Activated T-helper 1 cell treated with anti-CD3 and anti-CD28 coated beads, Interleukin-2, amount 50 U/mL, for 16 hours (primary cell): ENCODE results near the gene MCM9.

Source experiments
- DNase-seq, 2 donors: peaks; one replicate each; pipeline ENCODE4 v3.0.0-alpha.2; 2020; ENCODE audit warnings: low read depth in 1 of 2, low spot score in 1 of 2

The MCM9 gene

GRCh38 chr6:118865100-118865391 is 69.9 kb downstream of the MCM9 start:
- no peak for DNase-seq

DNA sequence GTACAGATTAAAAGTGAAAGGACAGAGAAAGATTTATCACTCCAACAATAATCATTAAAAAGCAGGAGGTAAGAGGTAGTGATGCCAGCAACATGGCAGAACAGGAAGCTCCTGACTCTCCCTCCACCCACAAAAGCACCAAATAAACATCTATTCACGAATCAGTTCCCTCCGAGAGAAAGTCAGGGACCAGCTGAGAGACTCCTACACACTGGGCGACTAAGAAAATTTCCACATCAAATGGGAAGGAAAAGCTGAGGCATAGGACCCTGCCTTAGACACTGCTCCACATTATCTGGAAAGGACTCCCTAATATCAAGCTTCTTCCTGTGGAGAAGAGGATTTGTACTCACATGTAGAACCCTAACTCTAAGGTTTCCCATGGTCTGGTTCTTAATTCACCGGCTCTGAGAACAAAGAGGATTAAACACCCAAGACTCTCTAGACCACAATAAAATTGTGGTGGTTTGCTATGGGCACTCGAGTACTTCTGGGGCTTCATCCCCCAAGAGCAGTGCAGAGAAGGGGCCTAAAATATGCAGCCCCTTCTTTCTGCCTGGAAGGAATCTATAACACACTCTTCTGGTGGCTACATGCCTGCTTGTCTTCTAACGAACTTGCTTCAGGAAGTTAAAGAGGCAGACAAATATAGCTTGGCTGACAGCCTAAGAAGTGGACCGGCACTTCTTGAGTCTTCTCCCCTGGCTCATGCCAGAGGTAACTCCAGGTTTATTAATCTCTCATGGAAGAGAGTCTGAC is 70.4 kb downstream of the MCM9 start:
- DNase-seq, result no peak

GRCh38 chr6:118862443-118862842 is 72.5 kb downstream of the MCM9 start:
- no peak for DNase-seq

DNA sequence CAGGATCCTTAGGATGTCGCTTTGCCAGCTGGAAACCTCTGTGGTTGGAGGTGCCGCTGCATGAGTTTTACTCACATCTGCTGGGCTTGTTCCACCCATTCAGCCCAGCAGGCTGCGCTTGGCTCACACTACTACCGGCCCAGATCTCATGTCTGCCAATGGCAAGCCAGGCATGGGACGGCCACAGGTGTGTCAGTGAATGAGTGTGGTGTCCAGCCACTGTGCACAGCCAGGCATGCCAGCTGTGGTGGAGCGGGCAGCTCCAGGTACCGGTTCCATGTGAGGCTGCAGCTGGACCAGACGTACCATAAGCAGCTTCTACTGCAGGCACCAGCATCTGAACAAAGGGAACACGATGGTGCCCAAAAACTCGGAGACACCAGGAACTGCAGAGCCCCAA is 74.1 kb downstream of the MCM9 start:
- no peak for DNase-seq

DNA sequence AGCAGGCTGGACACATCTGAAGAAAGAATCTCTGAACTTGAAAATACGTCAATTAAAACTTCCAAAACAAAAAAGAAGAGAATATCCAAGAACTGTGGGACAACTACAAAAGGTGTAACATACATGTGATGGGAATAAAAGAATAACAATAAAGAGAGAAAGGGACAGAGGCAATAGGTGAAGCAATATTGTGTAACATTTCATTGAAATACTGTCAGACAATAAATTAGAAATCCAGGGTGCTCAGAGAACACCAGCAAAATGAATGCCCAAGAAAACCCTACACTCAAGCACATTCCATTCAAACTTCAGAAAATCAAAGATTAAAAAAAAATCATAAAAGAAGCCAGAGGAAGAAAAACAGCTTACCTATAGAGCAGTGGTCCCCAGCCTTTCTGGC is 74.6 kb downstream of the MCM9 start:
- DNase-seq, result no peak

- DNase-seq, result no peak
Observed at GRCh38 chr6:118859517-118860064, 75.4 kb downstream of the MCM9 start.

- DNase-seq, result no peak
Observed at GRCh38 chr6:118856301-118856700, 78.7 kb downstream of the MCM9 start.

GRCh38 chr6:118853408-118853807 is 81.6 kb downstream of the MCM9 start:
- no peak for DNase-seq

DNA sequence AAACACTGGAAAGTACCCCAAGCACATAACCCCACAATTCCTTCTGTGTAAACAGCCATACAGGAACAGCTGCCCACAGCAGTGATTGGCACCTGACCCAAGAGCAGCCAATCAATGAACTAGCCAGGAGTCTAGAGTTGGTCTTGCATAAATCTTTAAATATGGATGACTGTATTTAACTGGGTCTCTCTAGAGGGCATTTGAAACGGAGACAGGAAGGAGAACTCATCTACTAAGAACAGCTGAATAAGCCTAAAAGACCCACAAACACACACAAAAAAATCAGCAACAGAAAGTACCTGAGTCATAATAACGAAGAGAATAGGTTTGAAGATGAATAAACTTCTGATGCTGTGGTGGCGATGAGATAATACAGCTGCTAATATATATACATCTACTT is 90.0 kb downstream of the MCM9 start:
- no peak for DNase-seq

GRCh38 chr6:118843685-118844390 is 91.1 kb downstream of the MCM9 start:
- DNase-seq, result no peak

DNA sequence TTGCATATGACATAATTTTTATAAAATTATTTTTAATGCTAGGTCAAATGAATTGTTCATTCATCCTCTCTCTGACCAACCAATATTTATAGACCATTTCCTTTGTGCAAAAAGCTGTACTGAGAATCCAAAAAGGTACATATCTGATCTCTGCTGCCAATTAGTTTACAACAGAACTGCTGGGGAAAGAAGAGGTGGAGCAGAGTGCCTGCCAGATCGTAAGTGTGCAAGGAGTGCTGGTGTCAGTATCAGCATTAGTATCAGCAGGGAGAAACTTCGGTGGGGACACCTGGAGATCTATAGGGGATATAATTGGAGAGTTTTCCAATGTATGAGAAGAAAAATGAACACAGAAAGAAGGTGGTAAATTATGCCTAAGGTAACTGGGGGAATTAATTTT is 104.3 kb downstream of the MCM9 start:
- no peak for DNase-seq

DNA sequence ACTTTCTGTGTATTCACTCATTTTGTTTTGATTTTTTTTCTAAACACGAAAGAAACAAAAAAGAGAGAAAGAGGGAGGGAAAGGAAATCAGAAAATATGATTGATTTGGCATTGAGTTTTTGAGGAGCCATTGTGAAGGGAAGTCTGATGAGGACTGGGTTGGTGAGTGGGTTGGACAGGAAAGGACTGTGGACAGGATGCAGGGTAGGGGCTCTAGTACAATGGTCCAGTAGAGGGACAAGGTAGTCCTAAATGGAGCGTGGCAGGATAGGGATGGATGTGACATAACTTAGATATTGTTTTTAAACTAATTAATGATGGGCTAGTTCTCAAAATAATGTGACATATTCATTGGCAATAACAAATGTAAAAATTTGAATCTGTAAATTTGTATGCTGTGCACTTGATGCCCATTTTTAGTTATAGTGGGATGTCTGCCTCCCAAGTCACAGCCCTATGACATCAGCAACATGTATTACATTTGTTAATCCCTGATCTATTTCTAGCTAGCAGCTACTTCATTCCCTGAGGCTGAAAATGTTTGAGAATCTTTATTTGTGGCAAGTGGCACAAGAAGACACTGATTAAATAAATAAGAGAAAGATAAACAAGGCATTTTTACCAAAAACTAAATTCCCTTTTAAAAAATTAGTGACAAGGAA is 105.0 kb downstream of the MCM9 start:
- no peak for DNase-seq

DNA sequence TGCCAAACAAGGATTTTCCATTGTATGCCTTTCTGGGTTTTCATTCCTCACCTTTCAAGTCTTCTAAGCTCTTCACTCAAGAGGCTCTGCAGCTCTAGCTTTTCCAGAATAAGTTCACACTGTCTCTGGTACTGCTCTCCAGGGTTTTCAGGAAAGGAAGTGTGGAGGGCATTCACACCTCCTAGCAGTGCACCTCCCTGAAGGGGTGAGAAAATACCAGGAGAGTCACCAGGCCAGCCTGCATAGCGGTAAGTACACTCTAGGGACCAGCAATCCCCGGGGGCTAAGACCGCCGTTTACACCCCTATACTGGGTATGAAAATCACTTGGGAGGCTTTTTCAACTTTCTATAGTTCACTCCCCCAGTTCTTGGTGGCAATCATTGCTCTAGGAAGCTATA is 108.9 kb downstream of the MCM9 start:
- DNase-seq, result no peak

GRCh38 chr6:118825661-118826060 is 109.3 kb downstream of the MCM9 start:
- DNase-seq, result no peak

GRCh38 chr6:118815495-118815894 is 119.5 kb downstream of the MCM9 start:
- no peak for DNase-seq

DNA sequence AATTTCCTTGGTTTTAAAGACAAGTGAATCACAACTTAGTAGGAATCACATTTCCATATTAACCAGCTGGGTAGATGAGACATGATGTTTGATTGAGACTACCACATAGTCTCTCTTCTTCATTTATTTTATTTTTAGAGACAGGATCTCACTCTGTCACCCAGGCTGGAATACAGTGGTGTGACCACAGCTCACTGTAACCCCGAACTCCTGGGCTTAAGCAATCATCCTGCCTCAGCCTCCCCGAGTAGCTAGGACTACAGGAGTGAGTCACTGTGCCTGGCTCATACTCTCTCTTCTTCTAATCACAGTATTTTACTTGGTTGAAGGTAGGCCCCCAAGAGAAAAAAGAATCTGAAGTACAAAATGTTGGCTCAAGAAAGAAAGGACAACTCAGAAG is 121.2 kb downstream of the MCM9 start:
- DNase-seq, result no peak

DNA sequence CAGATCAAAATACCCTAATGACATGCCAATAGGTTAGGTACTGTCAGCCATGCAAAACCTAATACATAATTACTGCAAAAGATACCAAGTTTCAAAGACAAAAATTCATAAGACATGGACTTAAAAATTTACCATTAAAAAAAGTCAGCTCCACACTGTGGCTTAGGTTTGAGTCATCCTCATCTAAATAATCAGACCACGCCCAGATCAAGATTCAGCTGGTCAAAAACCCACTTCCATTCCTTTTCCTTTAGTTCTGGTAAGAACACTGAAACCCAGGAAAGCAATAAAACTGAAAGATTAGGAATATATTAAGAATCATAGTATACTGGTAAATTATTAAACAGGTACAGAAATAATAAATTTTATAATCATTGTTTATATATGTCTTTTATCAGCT is 122.0 kb downstream of the MCM9 start:
- DNase-seq, result no peak

DNA sequence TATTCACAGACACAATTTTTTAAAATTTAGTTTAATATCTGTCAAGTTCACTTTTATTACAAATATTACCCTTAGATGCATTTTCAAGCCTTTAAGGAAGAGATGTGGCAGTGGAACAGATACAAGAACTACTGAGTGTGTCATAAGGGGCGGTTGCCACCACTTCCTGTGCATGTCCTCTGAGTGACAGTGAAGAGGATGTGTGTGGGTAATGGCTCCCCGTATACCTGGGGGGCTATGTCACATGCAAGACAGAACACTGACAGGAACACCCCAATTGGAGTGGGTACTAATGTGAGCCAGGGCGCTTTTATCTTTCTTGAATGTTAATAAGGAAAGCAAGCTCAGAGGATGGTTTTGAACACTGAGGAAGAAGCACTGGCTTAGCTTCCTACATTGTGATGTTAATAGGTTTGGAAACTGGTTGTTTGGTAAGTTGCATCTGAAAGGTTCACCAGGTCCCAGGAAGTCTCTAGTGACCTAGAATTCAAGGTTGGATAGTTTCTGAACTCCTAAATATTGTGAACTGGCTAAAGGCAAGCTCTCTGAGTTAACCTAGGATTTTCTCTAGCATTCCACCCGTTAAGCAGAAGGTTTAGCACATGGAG is 124.4 kb downstream of the MCM9 start:
- peak; percentile 26 to 39 for DNase-seq

DNA sequence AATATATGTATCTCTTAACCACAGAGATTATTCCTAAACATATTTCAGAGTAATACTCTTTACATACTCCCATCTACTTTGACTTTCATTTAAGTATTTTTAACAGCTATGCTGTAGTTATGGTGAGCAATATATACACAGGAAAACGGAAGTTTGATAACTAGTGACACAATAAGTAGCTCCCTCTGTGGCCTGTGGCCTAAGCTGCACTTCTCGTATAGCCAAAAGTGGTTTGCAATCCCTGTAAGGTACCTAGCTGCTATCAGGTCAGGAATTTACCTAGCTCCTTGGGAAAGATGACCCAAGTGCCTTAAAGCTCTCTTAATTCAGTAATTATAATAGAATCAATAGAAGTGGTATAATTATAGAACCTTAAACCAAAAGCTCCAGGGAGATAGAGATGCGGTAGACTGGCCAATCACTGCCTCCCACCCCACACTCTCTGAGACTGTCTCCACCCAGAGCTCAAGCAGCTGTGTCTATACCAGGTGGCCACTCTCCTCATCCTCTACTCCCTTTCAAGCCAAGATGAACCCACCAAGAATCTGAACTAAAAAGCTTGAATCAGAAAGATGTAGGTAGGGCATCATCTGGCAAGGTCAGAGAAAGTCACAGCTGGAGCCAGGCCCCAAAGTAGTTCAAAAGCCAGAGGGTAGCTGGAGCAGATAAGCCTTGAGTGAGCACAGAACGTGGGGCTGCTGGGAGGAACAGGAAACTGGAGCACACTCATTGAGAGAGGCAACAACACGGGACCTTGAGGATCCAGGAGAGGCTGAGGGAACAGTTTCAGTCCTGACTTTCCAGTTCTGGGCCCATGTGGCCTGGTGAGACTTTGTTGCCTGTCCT is 125.9 kb downstream of the MCM9 start:
- no peak for DNase-seq

DNA sequence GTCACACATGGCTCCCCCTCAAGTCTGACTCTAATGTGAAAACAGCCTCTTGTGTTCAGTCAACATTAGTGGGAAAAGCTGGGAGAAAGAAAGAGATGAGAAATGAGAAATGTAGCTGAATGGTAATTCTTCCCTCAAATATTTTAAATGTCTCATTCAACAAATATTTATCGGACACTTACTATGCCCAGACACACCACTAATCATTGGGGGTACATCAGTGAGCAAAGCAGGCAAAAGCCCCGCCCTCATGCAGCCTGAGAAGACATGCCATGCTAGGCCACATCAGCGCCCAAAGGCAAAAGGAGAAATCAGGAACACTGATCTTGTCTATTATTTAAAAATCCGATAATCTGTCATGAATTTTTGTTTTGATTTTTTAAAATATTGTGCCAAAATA is 130.9 kb downstream of the MCM9 start:
- DNase-seq, result no peak

DNA sequence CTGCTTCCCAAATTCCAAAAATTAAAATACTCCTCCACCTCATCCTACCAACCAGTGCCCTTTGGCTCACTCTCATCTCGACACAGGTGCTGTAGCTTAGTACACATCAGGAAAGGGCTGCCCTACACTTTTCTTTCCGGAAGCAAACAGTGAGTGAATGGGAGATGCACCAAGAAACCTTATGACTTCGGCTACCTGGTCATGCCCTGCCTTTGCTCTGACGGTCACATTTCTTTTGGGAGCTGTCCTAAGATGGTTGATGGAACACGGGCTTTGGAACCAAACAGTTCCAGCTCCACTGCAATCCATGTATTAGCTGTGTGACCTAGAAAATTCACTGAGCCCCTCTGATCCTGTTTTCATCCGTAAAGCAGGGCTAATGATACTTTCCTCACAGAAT is 133.7 kb downstream of the MCM9 start:
- no peak for DNase-seq
